Measurements from ENCODE around the gene CEACAM4. TPM values are rescaled to one million over a fixed set of nuclear protein-coding genes. Genes with fewer than 3 reads are reported as not detected.

CEACAM4 gene
- total and polyA plus RNA-seq, 4 donors, result 2.1 to 30.0 (median 10.2) TPM

- Histone ChIP-seq H3K4me1 (ENCODE audit: control insufficient read depth in 5 of 5, insufficient read depth in 5 of 5, low read length in 5 of 5) (no peaks in the 10 kb centered on the region), H3K4me3 (no peak overlapping the region)
Measured at GRCh38 chr19:41617941-41618730, 8.7 kb downstream of the CEACAM4 start.

GRCh38 chr19:41616792-41617621, 9.9 kb downstream of the CEACAM4 start:
- DNase-seq (peak in 2 of 3 donors; percentile 23 to 50), ATAC-seq (ENCODE audit: insufficient read depth, low FRiP score) (no peak)
- H3K27me3 ChIP-seq (ENCODE audit: control insufficient read depth in 3 of 3, insufficient read depth in 3 of 3, low read length in 2 of 3), result no peaks in the 10 kb centered on the region
- H3K36me3 ChIP-seq (ENCODE audit: control insufficient read depth in 4 of 4, insufficient read depth in 4 of 4, low read length in 4 of 4), result no peaks in the 10 kb centered on the region
- H3K9ac ChIP-seq (ENCODE audit: insufficient read depth in 1 of 2, low read length in 2 of 2), result no peak overlapping the region
- TF ChIP-seq, protein P1, sequence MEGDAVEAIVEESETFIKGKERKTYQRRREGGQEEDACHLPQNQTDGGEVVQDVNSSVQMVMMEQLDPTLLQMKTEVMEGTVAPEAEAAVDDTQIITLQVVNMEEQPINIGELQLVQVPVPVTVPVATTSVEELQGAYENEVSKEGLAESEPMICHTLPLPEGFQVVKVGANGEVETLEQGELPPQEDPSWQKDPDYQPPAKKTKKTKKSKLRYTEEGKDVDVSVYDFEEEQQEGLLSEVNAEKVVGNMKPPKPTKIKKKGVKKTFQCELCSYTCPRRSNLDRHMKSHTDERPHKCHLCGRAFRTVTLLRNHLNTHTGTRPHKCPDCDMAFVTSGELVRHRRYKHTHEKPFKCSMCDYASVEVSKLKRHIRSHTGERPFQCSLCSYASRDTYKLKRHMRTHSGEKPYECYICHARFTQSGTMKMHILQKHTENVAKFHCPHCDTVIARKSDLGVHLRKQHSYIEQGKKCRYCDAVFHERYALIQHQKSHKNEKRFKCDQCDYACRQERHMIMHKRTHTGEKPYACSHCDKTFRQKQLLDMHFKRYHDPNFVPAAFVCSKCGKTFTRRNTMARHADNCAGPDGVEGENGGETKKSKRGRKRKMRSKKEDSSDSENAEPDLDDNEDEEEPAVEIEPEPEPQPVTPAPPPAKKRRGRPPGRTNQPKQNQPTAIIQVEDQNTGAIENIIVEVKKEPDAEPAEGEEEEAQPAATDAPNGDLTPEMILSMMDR (IDR thresholded peaks at IDR 0.05; ENCODE audit: control extremely low read depth, extremely low read depth), result no peak
- no peaks in the 10 kb centered on the region for H3K4me1 ChIP-seq (ENCODE audit: control insufficient read depth in 5 of 5, insufficient read depth in 5 of 5, low read length in 5 of 5)
- 38 to 49% methylated on average over 9 of the region's 9 CpGs for WGBS, 2 donors
- peaks cover 0 to 2% (median 0%) of the 10 kb centered on the region in 4 donors for H3K9me3 ChIP-seq (ENCODE audit: control insufficient read depth in 4 of 4, insufficient read depth in 3 of 4, low read length in 3 of 4)
- no peak overlapping the region for H3K27ac ChIP-seq (ENCODE audit: low read depth in 1 of 2, low read length in 1 of 2)
- no peak overlapping the region for H3K4me3 ChIP-seq

More at GRCh38 chr19:41617941-41618730, 8.7 kb downstream of the CEACAM4 start:
- peaks cover 0 to 2% (median 0%) of the 10 kb centered on the region in 4 donors for H3K9me3 ChIP-seq (ENCODE audit: control insufficient read depth in 4 of 4, insufficient read depth in 3 of 4, low read length in 3 of 4)
- H3K27me3 ChIP-seq (ENCODE audit: control insufficient read depth in 3 of 3, insufficient read depth in 3 of 3, low read length in 2 of 3), result no peaks in the 10 kb centered on the region
- ATAC-seq (ENCODE audit: insufficient read depth, low FRiP score) (no peak), DNase-seq (no peak)
- H3K36me3 ChIP-seq (ENCODE audit: control insufficient read depth in 4 of 4, insufficient read depth in 4 of 4, low read length in 4 of 4), result no peaks in the 10 kb centered on the region
- no peak overlapping the region for H3K9ac ChIP-seq (ENCODE audit: insufficient read depth in 1 of 2, low read length in 2 of 2)
- TF ChIP-seq, protein P1 (IDR thresholded peaks at IDR 0.05; ENCODE audit: control extremely low read depth, extremely low read depth), result no peak
- WGBS, 2 donors, result 84 to 92% methylated on average over 9 of the region's 9 CpGs
- no peak overlapping the region for H3K27ac ChIP-seq (ENCODE audit: low read depth in 1 of 2, low read length in 1 of 2)

GRCh38 chr19:41615207-41615606, 11.7 kb downstream of the CEACAM4 start:
- WGBS, 2 donors, result 81 to 88% methylated on average over 4 of the region's 4 CpGs
- Histone ChIP-seq H3K27ac (ENCODE audit: low read depth in 1 of 2, low read length in 1 of 2) (no peak overlapping the region), H3K27me3 (ENCODE audit: control insufficient read depth in 3 of 3, insufficient read depth in 3 of 3, low read length in 2 of 3) (no peaks in the 10 kb centered on the region), H3K36me3 (ENCODE audit: control insufficient read depth in 4 of 4, insufficient read depth in 4 of 4, low read length in 4 of 4) (no peaks in the 10 kb centered on the region), H3K4me3 (no peak overlapping the region), H3K9ac (ENCODE audit: insufficient read depth in 1 of 2, low read length in 2 of 2) (no peak overlapping the region), H3K9me3 (ENCODE audit: control insufficient read depth in 4 of 4, insufficient read depth in 3 of 4, low read length in 3 of 4) (peaks cover 0 to 2% (median 0%) of the 10 kb centered on the region in 4 donors), H3K4me1 (ENCODE audit: control insufficient read depth in 5 of 5, insufficient read depth in 5 of 5, low read length in 5 of 5) (no peaks in the 10 kb centered on the region)
- TF ChIP-seq, protein P1 (IDR thresholded peaks at IDR 0.05; ENCODE audit: control extremely low read depth, extremely low read depth), result no peak
- no peak for DNase-seq
- no peak for ATAC-seq (ENCODE audit: insufficient read depth, low FRiP score)

Data from lung (tissue), 12 donors.